Body of pancreas (tissue), 4 donors: ENCODE results near the gene TMEM151A.

ENCODE experiments used
- CTCF ChIP-seq, 7 experiments: fragments of 450-650 bp in 4 of 7; fragments of 200-600 bp in 3 of 7; sonication (generic) in 3 of 7; IDR thresholded peaks; one replicate each; pipeline ENCODE4 v1.5.1; 2016 to 2019; ENCODE audit warnings: antibody characterized with exemption in 7 of 7
- POLR2A ChIP-seq, 3 donors: fragments of 450-650 bp; IDR thresholded peaks; one replicate each; pipeline ENCODE4 v1.6.1; 2016; ENCODE audit warnings: antibody characterized with exemption in 3 of 3, mild to moderate bottlenecking in 2 of 3

DNA sequence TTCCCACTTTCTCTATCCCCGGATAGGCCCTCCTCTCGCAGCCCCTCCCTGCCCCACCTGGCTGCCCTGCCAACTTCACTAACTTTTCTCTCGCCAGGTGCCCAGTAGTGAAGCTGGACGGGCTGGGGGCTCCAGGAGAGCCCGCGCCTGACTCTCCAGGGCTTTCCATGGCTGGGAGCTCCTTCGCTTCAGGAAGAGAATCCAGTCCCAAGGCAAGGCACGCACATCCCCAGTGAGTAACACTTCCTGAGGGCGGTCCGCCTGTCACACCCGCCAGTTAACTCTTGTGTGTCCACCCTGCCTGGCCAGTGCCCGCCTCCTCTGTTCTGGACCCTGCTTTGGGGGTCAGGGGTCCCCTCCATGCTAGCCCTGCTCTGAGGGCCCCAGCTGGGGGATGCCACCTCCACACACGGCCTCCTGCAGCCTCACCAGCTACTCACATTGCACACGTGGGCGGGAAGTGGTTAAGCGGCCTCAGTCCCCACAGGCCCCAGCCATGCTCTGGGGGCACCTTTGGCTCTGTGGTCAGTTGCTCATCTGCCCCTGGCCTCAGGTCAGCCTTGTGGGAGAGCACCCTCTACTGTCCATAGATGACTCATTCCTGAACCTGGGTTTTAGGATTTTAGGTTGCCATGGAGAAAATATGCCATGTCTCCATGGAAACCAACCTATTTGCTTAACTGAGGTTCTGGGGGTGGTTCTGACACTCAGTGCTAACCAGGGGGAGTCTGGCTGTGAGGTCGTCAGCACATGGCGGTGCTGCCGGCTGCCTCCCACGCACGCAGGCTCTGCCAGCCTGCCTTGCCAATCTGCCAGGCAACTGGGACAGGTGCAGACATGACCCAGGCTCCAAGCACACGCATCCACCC is 44.8 kb downstream of the TMEM151A start, which contains the start of gene RIN1:
- TF ChIP-seq POLR2A (IDR thresholded peaks at IDR 0.05) (peak in 2 of 3 donors; percentile 45 to 52), CTCF (IDR thresholded peaks at IDR 0.05) (peak in 4 of 7 experiments; percentile 25 to 38 (median 32))
